Stimulated activated CD4-positive, alpha-beta T cell treated with anti-CD3 and anti-CD28 coated beads, Interleukin-4, amount 100 ng/mL, for 4 hours (primary cell): ENCODE results near the gene RPS16.

Source experiments
- DNase-seq, 2 experiments: peaks; one replicate each; pipeline ENCODE4 v3.0.0-alpha.2; 2020

Gene RPS16

DNA sequence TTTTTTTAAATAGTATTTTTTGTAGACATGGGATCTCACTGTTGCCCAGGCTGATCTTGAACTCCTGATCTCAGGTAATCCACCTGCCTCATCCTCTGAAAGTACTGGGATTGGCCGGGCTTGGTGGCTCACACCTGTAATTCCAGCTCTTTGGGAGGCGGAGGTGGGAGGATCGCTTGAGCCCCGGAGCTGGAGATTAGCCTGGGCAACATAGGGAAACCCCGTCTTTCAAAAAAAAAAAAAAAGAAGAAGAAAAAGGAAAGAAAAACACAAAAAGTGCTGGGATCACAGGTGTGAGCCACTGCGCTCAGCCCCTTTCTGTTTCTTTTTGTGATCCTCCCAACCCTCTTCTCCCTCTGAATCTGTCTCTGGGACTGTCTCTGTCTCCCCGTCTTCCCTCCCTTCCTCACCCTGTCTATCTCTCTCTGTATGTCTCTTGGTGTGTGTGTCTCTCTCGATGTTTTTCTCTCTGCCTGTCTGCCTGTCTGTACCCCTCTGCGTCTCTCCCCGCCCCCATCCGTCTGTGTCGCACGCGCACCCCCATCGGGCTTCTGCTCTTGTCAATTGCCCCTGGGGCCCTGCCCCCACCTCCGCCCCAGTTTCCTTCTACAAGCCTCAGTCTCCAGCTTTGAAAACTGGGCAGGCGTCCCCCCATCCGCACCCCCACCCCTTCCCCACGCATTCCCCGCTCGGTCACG, 29.6 kb downstream of the RPS16 start:
- peak; percentile 83 to 91 for DNase-seq

DNA sequence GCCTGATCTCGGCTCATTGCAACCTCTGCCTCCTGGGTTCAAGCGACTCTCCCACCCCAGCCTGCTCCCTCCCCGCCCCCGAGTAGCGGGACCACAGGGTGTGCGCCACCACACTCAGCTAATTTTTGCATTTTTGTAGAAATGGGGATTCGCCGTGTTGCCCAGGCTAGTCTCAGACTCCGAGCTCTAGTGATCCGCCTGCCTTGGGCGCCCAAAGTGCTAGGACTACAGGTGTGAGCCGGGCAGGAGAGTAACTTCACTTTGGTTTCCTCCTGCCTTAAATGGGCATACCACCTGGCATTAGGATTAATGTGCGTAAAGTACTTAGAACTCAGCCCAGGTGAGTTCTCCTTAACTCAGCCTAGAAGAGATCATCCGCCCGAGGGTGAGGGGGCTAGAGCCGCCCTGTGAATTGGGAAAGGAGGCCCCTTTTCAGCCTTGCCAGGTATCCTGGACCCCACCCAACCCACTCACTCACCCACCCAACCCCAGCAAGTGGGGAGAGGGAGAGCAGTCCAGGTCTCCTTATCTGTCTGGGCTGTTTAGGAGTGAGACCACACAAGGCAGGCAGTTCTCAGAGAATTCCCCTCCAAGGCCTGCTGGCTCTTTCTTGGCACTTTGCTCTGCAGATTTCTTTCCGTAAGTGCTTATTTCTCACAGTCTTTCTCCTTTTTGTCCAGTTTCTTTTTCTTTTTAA, 30.3 kb downstream of the RPS16 start:
- DNase-seq, result peak in 1 of 2 experiments; percentile 12

DNA sequence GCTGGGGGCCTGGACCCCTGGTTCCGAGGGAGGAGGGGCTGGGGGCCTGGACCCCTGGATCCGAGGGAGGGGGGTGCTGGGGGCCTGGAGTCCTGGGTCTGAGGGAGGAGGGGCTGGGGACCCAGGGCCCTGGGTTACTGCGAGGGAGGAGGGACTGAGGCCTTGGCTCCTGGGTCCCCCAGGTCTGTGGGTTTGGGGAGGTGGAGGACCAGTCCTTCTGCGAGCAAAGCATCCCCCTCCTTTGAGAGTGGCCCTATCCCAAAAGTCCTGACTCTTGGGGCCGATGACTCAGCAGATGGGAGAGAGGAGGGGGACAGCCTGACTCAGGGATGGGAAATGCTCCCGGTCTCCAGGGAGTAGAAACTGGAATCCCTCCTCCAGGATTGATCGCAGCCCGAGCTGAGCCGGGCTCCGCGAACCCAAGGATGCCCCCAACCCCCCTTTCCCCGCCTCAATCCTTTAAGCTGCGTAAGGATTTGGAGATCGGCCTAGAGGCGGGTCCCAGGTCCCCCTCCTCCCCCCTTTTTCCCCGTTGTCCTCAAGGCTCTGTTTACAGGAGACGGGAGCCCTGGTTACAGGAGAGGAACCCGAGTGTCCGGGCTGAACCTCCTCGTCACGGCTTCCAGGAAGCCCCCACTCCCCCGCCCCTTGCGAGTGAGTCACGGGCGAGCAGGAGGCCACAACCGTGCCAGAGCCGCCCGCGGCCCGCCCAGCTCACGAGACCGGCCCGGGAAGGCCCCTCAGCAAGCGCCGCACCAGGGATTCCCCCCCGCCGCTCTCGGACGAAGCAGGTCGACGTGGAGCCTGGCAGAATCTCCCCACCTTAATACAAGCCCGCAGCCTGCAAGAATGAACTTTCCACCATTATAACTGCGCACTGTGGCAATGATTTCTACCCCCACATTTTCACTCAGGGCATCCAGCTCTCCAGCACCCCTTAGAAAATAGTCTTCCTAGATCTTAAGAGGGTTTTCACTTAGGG, 32.1 kb downstream of the RPS16 start:
- peak; percentile 96 for DNase-seq

DNA sequence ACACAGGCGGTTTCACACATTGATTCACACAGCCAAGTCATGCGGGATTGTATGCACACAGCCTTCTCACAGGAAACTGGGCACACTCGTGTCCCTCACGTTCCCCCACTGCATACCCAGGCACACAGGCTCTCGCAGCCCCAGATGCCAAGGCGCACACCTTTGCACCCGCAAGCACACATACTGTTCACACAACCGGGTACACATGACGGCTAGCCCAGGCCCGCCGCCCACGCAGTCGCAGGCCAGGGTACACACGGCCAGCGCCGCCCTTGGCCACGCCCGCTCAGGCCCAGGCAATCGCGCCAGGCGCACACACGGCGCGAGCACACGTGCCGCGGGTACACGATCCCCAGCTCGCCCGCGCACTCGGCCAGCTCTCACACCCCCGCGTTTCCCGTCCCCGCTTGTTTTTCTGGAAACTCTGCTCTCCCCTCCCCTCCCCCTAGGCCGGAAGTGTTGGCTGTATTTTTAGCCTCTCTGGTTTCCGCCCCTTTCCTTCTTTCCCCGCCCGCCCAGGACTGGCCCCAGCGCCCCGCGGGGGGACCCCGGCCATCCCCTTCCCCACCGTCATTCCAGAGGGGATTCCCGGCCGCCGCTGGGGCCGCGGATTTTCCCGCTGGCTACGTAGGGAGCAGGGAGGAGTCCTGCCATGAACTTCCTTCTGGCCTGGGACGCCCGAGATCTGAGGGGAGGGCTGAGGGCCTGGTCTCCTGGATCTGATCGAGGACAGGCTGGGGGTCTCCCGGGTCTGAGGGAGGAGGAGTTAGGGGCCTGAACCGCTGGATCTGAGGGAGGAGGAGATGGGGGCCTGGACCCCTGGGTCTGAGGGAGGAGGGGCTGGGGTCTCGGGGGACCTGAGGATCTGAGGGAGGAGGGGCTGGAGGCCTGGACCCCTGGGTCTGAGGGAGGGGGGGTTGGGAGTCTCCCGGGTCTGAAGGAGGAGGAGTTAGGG, 33.1 kb downstream of the RPS16 start:
- peak; percentile 79 to 84 for DNase-seq

DNA sequence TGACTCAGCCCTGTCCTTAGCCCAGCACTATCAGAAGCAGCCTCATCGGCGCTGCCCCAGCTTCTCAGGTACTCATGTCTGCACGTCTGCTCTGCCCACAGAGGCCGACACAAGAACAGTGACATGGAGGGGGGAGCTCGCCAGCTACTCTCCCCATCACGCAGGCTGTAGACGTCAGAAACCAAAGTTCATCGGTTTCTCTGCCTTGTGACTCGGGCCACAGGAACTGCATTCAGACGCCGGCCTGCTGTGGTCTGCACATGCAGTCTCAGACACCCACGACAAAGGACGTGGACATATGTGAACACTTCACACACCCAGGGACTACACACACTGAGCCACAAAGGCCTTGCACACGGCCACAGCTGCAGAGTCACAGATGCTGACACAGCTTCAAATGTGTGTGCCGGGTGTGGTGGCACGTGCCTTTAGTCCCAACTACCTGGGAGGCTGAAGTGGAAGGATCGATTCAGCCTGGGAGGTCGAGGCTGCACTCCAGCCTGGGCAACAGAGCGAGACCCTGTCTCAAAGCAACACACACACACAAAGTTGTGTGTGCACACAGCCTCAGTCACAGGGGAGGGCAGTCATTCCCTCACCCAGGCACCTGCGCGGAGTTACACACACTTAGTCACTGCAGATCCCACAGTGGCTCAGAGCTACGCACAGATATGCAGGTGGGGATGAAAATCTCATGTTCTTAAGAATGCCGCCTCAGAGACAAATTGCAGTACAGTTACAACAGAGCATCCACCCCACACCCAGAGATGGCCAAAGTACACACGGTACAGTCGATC, 34.0 kb downstream of the RPS16 start:
- peak; percentile 61 to 79 for DNase-seq

DNA sequence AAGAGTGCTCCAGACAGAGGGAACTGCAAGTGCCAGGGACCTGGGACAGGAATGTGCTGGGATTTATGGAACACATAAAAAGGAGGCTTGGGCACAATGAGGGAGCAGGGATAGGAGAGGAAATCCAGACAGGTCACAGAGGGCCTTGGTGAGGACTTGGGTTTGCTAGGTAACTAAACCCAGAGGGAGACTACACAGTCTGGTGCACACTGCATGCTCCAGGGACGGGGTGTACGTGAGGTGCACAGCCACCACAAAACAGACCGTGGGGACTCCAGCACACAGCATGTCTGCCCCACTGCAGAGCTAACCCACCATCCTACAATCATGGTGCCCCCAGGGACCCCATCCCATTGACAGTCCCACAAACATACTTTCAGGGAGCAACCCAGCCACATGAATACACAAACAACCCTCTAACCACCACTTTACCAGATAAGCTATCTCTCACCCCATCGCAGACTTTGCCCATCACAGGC, 34.6 kb downstream of the RPS16 start:
- no peak for DNase-seq

DNA sequence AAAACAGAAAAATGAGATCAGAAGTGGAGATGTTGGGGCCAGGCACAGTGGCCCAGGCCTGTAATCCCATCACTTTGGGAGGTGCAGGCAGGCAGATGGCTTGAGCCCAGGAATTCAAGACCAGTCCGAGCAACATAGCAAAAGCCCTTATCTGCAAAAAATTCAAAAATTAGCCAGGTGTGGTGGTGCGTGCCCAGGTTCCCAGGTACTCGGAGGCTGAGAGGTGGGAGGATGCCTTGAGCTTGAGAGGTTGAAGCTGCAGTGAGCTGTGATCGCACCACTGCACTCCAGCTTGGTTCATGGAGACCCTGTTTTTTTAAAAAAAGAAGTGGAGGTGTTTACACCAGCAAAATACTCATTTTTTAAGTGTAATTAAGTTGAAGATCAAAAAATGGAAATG, 35.7 kb downstream of the RPS16 start:
- no peak for DNase-seq

DNA sequence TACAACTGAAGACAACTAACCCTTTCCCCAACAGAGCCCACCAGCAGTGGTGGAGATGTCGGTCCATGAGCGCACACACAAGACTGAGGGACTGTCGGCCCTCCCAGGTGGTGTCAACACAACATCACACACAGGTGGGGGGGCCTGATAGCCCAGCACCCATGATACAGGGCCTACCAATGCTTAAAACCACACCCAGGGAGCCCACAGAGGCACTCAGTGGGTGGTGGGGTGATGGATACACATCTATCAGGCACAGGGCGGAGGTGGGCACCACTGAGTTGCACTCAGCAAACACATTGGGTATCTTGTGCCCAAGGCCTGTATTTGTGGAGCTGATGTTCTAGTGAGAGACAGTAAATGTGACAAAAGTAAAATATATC, 36.1 kb downstream of the RPS16 start:
- DNase-seq, result no peak

DNA sequence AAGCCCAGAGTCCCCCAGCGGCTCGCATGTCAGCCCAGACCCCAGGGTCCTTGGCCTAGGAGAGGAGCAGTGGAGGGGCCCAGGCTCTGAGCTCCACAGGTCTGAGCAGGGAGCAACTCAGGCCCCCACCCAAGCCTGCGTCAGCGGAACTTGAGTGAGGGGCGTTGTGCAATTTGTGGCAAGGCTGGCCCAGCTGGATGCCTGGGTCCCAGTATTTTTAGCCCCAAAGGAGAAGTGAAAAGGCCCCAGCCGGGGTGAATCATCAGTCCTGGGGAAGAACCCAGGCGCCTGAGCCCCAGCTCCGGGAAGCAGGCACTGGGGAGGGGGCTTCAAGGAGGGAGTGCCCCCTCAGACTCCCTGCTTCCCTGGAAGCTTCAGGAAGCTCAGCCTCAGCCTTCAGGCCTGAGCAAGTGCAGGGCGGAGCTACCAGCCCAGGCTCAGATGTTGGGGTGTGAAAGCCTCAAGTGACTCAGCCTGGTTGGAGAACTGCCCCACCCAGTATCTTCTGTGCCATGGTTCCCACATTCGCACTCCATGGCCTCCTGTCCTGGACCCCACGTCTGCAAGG, 37.4 kb downstream of the RPS16 start:
- DNase-seq, result peak; percentile 37 to 52

DNA sequence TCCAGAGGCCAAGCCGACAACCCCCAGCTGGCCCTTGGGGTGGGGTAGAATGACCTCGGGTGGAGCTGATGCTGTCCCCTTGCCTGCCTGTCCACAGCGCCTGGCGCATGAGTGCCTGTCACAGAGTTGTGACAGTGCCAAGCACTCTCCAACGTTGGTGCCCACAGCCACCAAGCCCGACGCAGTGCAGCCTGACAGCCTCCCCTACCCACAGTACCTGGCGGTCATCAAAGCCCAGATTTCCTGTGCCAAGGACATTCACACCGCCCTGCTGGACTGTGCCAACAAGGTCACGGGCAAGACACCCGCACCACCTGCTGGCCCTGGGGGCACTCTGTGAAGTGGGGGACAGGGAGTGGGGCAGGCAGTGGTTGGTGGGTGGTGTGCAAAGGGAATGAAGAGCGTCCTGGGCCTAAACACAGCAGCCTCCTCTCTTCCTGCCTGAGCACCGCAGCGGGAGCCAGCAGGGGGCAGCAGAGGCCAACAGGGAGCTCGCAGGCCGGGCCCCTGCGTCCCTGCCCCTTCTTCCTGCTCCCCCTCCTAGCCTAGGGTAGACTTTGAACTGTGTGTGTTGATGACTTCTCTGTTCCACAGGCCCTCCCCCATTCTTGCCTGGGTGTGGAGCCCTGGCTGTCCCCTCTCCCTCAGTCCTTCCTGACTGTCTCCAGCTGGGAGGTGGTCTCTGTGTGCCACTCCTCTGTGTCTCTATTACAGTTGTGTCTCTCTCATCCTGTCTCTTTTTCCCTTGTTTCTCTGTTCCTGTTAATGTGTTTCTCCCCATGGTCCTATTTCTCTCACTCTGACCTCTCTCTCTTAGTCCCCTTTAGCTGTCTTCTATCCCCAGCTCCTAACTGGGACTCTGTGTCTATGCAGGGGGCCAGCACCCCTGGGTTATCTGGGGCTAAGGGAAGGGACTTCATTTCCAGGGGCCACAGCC, 38.1 kb downstream of the RPS16 start:
- peak; percentile 91 to 96 for DNase-seq

DNA sequence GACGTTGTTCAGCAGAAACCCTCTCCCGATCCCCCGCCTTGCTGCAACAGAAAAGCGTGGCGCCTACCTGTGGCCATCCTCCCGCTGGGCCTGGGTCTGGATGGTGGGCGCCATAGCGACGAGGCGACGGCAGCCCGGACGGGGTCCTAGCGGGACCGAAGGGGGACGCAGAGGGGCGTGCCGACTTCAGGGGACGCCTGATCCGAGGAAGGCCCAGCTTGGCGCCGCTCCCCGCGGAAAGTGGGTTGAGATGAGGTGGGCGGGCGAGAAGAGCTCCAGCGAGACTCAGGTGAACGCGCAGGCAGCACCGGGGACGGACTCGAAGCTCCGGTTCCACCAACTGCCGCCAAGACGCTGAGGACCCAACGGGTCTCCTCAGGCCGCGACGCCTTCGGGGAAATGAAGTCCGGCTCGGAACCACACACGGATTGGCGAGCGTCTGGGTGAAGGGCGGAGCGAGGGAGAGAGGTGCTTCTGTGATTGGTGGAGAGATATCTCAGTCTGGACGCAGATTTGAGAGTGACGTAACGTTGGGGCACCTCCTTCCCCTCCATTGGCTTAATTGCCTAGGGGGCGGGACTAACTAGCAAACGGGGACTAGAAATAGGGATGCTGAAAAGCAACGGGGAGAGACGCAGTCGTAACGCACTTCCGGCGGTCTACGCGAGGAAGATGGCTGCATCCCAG, 44.9 kb downstream of the RPS16 start, which contains the start of the genes MED29 and PAF1:
Gene MED29, plus strand, starts transcription at position 628 of the 687 bp plus-strand sequence. Its CDS starts 45 bp downstream, at position 673.
Gene PAF1, minus strand, starts transcription at position 356 of the 687 bp plus-strand sequence. Its CDS starts 242 bp downstream, at position 114.
- DNase-seq, result peak; percentile 85 to 98

DNA sequence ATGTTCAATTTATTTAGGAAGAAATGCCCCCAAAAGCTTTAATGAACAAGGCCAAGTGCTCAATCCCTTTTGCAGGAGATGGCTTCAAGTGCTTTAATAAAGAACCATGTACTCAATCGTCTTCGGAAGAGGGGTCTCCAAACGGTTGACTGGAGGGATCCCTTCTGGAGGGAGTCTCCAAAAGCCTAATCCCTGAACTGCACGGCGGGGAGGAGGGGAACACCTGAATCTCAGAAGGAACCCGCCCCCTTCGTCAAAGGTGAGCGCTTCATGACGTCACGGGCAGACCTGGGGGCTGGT, 45.3 kb downstream of the RPS16 start:
- peak in 1 of 2 experiments; percentile 85 for DNase-seq

DNA sequence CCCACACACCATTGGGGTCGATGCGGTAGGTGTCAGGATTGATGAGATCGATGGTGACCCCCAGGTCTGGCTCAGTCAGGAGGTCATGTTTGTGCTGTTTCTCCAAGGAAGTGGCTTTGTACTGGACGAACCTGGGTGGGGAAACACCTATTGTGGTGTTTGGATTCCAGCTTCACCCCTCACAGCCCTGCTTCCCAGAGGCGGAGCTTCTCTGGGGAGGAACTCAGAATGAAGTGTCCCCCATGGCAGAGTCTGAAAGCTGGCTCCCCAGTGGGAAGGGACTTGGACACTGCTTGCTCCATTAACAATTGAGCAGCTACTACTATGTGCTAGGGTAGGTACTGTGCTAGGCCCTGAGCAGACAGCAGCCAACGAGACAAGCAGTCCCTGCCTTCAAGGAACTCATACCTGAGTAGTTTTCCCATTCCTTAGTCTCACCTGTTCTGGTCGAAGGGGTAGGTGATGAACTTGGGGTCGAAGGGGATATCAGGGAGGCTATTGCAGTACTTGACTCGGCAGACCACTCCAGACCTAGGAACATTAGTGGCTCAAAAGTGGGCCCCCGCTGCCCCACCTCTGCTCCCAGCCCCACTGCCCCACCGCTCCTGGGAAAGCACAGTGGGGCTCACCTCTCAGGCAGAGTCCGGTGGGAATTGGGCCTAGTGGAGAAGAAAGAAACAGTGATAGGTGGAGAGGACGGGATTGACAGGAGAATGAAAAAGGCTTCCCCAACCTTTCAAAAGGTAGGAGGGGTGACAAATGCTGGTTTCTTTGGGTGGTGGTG, 45.9 kb downstream of the RPS16 start:
- DNase-seq, result no peak

DNA sequence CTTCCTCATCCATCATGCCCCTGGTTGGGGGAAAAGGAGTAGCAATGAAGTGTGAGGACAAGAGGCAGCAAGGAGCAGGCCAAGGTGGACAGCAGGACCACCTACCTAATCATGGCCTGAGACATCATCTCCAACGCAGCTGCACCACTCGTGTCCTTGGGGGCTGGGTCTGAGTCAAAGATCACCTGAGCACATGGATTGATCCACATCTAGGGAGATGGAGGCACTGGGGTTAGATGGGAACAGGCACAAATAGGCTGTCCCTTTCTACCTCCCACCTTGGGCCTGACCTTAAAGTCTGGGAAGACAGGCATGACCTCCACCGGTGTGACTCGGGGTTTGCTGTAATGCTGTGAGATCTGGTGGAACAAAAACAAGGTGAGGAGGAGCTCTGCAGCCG, 47.1 kb downstream of the RPS16 start:
- no peak for DNase-seq

DNA sequence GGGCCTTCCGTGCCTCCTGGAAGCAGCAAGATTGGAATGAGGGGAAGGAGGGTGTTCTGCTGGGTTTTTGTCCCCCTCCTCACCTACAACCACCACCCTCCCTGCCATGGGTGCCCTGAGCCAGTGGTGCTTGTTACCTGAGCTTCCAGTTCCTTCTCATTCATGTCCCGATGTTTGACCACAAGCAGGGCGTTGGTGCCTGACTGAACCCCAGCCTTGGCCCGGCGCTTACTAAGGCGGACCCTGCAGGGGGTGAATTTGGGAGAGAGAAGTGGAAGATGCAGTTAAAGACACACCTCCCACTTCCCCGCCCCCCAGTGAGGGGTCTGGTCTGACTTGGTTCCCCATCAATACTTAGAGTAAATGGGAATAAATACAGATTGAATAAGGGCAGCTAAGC, 49.2 kb downstream of the RPS16 start:
- DNase-seq, result no peak

DNA sequence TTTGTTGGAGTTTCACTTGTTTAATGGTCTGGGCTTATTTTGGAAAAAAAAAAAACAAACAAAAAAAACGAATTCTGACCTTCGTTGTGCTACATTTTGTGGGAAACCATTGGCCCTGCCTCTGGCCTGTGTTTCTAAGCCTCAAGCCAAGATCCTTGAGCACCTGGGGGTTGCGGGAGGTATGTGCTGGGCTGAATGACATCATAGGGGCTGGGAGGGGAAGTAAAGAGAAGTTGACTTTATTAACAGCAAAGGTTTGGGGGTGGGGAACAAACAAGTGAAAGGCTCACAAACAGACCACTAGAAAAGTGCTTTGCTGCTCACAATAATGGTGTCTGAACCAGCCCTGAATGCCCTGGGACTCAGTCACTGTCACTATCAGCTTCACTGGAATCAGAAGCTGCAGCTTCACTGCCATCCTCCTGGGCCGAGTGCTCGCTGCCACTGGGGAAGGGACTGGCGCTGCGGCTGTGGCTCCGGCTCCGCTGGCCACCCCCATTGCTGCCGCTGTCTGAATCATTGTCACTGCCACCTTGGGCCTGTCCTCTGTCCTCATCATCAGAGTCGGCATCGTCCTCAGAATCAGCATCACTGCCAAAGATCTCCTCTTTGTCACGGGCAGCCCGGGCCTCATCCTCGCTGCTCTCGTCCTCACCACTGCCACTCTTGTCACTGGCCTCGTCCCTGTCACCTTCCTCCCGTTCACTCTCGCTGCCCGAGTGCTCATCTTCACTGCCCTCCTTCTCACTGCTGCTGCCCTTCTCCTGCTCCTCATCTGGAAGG, 49.9 kb downstream of the RPS16 start:
- no peak for DNase-seq
